ENCODE measurements around the gene MFAP3.
A peak's percentile ranks its signal among the peaks of the same experiment; 100 is the strongest.
"Not testable (repeated sequence)": the region's sequence is repeated elsewhere in the genome, so short reads cannot be mapped to it uniquely, and the experiment has no call there.

The MFAP3 gene

GRCh38 chr5:154038707-154039457 lies at the start of gene MFAP3, which contains the start of gene FAM114A2:
TSS of gene MFAP3 (plus strand) at chr5:154038967. CDS start at chr5:154049723, 10,756 bp downstream.
TSS of gene FAM114A2 (minus strand) at chr5:154038910. CDS start at chr5:154034953, 3,957 bp downstream.
- Mint-ChIP-seq H3K27me3 (no peaks in the 10 kb centered on the region), H3K4me1 (ENCODE audit: low read depth) (peaks cover 34% of the 10 kb centered on the region), H3K27ac (peak within 1 kb of the TSS; percentile 88), H3K4me3 (peak within 1 kb of the TSS; percentile 90), H3K36me3 (ENCODE audit: low read depth) (peaks cover 11% of the 10 kb centered on the region), H3K9me3 (no peaks in the 10 kb centered on the region)
- intact Hi-C loops (cut with micrococcal nuclease): loop anchor here (2.0 kb wide), 1 partner anchor 406 kb away; the partner anchor contains the start of gene SAP30L

DNA sequence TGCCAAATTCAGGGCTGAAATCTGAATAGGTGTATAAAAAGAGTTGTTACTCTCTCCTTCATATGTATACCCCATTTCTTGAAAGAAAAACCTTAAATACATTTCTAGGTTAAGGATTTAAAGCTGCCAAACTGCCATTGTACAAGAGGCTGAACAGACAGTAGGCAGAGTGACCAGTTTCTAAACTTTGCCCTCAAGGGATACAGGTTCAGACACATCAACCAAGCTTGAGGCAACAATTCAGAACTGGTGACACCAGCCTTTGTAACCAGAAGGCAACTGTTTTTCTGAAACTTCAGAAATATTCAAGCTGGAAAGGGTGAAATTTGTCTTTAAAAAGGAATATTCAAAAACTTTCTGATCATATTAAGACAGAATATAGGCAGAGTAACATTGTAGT lies 47.6 kb upstream of the MFAP3 start:
- H3K36me3 Mint-ChIP-seq (ENCODE audit: low read depth): peaks cover 33% of the 10 kb centered on the region

GRCh38 chr5:153998010-153998409 lies 40.8 kb upstream of the MFAP3 start:
- no peak overlapping the region for H3K27ac Mint-ChIP-seq
- intact Hi-C loops (cut with micrococcal nuclease): no loop called here
- H3K27me3 Mint-ChIP-seq: no peaks in the 10 kb centered on the region
- H3K36me3 Mint-ChIP-seq (ENCODE audit: low read depth): peaks cover 68% of the 10 kb centered on the region
- H3K9me3 Mint-ChIP-seq: no peaks in the 10 kb centered on the region
- no peaks in the 10 kb centered on the region for H3K4me1 Mint-ChIP-seq (ENCODE audit: low read depth)
- no peak overlapping the region for H3K4me3 Mint-ChIP-seq

More for the DNA sequence above, 47.6 kb upstream of the MFAP3 start:
- Mint-ChIP-seq H3K9me3 (no peaks in the 10 kb centered on the region), H3K27me3 (no peaks in the 10 kb centered on the region), H3K4me1 (ENCODE audit: low read depth) (no peaks in the 10 kb centered on the region), H3K27ac (no peak overlapping the region), H3K4me3 (no peak overlapping the region)
- intact Hi-C loops (cut with micrococcal nuclease): no loop called here

DNA sequence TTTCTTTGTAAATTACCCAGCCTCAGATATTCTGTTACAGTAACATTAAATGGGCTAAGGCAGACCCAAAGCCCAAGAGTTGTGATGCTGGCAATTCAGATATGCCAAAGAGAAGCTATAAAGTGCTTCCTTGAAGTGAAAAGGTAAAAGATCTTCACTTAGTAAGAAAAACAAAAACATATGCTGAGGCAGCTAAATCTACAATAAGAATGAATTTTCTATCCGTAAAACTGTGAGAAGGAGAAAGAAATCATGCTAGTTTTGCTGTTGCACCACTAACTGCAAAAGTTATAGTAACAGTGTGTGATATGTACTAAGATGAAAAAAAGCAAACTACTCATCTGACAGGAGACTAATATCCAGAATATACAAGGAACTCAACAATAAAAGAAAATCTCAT lies 40.0 kb upstream of the MFAP3 start:
- Mint-ChIP-seq H3K4me3 (no peak overlapping the region), H3K27me3 (no peaks in the 10 kb centered on the region), H3K27ac (no peak overlapping the region), H3K4me1 (ENCODE audit: low read depth) (no peaks in the 10 kb centered on the region), H3K36me3 (ENCODE audit: low read depth) (peaks cover 73% of the 10 kb centered on the region), H3K9me3 (no peaks in the 10 kb centered on the region)
- intact Hi-C loops (cut with micrococcal nuclease): no loop called here

DNA sequence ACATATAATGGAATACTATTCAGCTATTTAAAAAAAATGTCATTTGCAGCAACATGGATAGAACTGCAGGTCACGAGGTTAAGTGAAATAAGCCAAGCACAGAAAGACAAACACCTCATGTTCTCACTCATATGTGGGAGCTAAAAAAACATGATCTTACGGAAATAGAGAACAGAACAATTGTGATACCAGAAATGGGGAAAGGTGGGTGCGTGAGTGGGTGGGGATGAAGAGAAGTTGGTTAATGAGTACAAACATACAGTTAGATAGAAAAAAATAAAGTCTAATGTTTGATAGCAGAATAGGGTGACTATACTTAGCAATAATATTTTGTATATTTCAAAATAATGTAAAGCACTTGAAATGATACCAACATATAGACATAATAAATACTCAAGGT lies 38.8 kb upstream of the MFAP3 start:
- Mint-ChIP-seq H3K27me3 (no peaks in the 10 kb centered on the region), H3K4me3 (no peak overlapping the region), H3K9me3 (no peaks in the 10 kb centered on the region), H3K27ac (no peak overlapping the region), H3K4me1 (ENCODE audit: low read depth) (no peaks in the 10 kb centered on the region), H3K36me3 (ENCODE audit: low read depth) (peaks cover 66% of the 10 kb centered on the region)
- intact Hi-C loops (cut with micrococcal nuclease): no loop called here

DNA sequence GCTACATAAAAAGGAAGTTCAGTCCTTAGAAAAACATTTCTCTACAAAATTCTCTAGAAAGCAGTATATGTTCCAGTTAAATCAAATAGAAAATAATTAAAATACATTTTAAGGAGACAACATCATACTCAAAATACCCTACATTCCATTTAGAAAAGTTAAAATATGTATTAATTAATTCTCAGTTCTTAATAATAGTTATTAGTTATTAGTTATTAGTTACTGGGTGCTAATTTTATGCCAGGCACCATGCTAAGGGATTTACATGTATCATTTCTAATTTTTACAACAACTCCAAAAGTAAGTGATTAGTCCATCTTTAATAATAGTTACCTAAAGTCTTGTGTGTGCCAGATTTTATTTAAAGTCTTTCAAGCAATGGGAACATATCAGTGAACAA lies 38.1 kb upstream of the MFAP3 start:
- no peak overlapping the region for H3K27ac Mint-ChIP-seq
- peaks cover 62% of the 10 kb centered on the region for H3K36me3 Mint-ChIP-seq (ENCODE audit: low read depth)
- no peaks in the 10 kb centered on the region for H3K27me3 Mint-ChIP-seq
- H3K4me1 Mint-ChIP-seq (ENCODE audit: low read depth): no peaks in the 10 kb centered on the region
- no peak overlapping the region for H3K4me3 Mint-ChIP-seq
- H3K9me3 Mint-ChIP-seq: no peaks in the 10 kb centered on the region
- intact Hi-C loops (cut with micrococcal nuclease): no loop called here

DNA sequence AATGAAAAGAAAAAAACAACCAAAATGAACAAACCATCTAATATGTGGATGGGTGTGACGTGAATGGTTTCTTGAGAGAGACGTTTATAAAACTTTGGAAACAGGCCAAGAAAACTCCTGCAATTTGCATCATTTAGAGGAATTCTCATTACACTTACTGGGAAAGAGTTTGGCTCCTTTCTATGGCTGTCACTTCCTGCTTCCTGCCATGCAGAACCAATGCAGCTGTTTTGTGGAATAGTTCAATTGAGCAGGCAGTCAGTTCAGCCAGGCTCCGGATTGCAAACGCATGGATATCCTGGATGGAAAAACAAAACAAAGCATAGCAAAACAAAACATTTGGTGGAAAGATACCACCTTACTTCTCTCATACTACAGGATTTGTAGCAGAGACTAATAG lies 36.7 kb upstream of the MFAP3 start:
- Mint-ChIP-seq H3K27me3 (no peaks in the 10 kb centered on the region), H3K27ac (no peak overlapping the region), H3K4me3 (no peak overlapping the region), H3K9me3 (no peaks in the 10 kb centered on the region), H3K36me3 (ENCODE audit: low read depth) (peaks cover 55% of the 10 kb centered on the region), H3K4me1 (ENCODE audit: low read depth) (no peaks in the 10 kb centered on the region)
- intact Hi-C loops (cut with micrococcal nuclease): no loop called here

- Mint-ChIP-seq H3K36me3 (ENCODE audit: low read depth) (peaks cover 51% of the 10 kb centered on the region), H3K27ac (no peak overlapping the region), H3K27me3 (no peaks in the 10 kb centered on the region), H3K4me3 (no peak overlapping the region), H3K4me1 (ENCODE audit: low read depth) (no peaks in the 10 kb centered on the region), H3K9me3 (no peaks in the 10 kb centered on the region)
- intact Hi-C loops (cut with micrococcal nuclease): no loop called here
Measured at GRCh38 chr5:154002511-154003020, 36.2 kb upstream of the MFAP3 start.

DNA sequence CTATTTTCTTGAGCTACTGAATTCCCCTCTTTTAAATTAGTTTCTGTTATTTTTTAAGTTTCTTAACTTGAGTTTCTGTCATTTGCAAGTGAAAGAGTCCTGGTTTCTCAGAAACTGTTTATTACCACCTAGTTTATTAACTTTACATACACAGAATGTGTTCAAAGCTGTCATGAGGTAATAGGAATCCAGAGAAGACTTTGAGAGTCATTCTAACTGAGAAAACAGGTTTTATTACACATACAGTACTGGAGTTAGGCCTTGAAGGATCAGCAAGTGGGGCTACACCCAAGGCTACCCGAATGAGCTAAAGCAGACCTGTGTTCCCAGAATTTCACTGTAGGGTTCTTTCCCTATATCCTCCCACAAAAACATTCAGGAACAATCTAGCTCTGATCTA lies 33.1 kb upstream of the MFAP3 start:
- no peak overlapping the region for H3K27ac Mint-ChIP-seq

DNA sequence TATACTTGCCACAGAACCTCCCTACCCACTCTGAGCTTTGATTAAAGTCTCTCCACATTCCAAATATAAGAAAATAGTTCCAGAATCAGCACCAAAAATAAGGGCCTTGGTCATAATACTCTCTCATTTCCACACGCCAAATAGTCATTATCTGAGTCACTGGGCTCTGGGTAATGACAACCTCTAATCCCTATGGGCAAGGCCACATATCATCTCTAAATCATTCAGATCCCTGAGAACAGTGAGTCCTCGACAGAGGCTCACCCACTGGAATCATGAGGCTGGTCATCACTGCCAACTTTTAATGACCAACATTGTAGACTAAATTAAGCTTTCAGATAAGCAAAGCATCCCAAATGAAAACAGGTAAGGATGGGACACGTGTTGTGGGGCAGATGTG lies 28.1 kb upstream of the MFAP3 start:
- H3K27me3 Mint-ChIP-seq: no peaks in the 10 kb centered on the region
- no peak overlapping the region for H3K27ac Mint-ChIP-seq
- intact Hi-C loops (cut with micrococcal nuclease): no loop called here
- H3K4me1 Mint-ChIP-seq (ENCODE audit: low read depth): no peaks in the 10 kb centered on the region
- H3K9me3 Mint-ChIP-seq: no peaks in the 10 kb centered on the region
- peaks cover 61% of the 10 kb centered on the region for H3K36me3 Mint-ChIP-seq (ENCODE audit: low read depth)
- no peak overlapping the region for H3K4me3 Mint-ChIP-seq

More for the DNA sequence above, 33.1 kb upstream of the MFAP3 start:
- no peaks in the 10 kb centered on the region for H3K27me3 Mint-ChIP-seq
- H3K9me3 Mint-ChIP-seq: no peaks in the 10 kb centered on the region
- intact Hi-C loops (cut with micrococcal nuclease): no loop called here
- no peak overlapping the region for H3K4me3 Mint-ChIP-seq
- H3K4me1 Mint-ChIP-seq (ENCODE audit: low read depth): no peaks in the 10 kb centered on the region
- peaks cover 48% of the 10 kb centered on the region for H3K36me3 Mint-ChIP-seq (ENCODE audit: low read depth)

DNA sequence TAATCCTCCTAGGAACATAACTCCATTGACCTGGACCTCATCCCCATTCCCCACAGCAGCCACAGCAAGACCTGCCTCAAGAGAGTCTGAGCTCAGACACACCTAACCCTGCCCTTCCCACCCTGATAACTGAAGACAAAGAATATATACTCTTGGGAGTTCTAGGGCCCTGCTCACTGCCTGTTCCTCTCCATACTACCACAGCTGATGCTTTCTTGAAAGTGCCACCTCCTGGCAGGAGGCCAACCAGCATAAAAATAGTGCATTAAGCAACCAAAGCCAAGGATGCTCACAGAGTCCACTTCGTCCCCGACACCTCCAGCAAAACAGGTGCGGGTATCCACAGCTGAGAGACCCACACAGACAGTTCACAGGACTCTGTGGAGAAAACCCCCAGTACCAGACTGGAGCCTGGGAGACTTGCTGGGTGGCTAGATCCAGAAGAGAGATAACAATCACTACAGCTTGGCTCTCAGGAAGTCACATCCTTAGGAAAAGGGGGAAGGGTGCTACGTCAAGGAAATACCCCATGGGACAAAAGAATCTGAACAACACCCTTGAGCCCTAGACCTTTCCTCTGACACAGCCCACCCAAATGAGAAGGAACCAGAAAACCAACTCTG lies 23.6 kb upstream of the MFAP3 start:
- Mint-ChIP-seq H3K27me3 (no peaks in the 10 kb centered on the region), H3K4me3 (no peak overlapping the region), H3K27ac (no peak overlapping the region), H3K9me3 (no peaks in the 10 kb centered on the region), H3K36me3 (ENCODE audit: low read depth) (peaks cover 77% of the 10 kb centered on the region), H3K4me1 (ENCODE audit: low read depth) (no peaks in the 10 kb centered on the region)
- intact Hi-C loops (cut with micrococcal nuclease): no loop called here

DNA sequence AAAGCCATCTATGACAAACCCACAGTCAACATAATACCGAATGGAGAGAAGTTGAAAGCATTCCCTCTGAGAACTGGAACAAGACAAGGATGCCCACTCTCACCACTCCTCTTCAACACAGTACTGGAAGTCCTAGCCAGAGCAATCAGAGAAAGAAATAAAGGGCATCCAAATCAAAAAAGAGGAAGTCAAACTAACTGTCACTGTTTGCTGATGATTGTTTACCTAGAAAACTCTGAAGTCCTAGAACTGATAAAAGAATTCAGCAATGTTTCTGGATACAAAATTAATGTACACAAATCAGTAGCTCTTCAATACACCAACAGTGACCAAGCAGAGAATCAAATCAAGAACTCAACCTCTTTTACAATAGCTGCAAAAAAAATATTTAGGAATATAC lies 19.8 kb upstream of the MFAP3 start:
- H3K27ac Mint-ChIP-seq; H3K4me3 Mint-ChIP-seq; H3K9me3 Mint-ChIP-seq; H3K27me3 Mint-ChIP-seq; H3K4me1 Mint-ChIP-seq (ENCODE audit: low read depth); intact Hi-C loops (cut with micrococcal nuclease): not testable (repeated sequence)
- peaks cover 88% of the 10 kb centered on the region for H3K36me3 Mint-ChIP-seq (ENCODE audit: low read depth)

DNA sequence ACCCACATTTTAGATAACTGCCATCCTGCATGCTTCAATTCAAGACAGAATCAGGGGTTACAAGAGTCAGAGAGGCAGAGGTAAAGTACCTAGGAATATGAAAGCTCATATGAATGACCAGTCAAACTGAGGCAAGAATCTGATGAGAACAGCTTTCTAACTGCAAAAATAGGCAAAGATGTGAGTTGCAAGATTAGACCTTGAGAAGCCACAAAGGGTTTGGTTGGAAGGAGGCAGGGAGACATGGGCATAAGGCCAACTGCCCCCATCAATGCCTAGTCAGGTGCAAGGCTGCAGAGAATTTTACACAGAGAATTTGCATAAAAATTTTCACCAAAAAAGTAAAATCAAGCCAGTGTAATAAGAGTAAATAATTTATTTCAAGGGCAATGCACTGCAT lies 12.8 kb upstream of the MFAP3 start:
- Mint-ChIP-seq H3K27me3 (no peaks in the 10 kb centered on the region), H3K36me3 (ENCODE audit: low read depth) (peaks cover 64% of the 10 kb centered on the region), H3K27ac (no peak overlapping the region), H3K4me1 (ENCODE audit: low read depth) (no peaks in the 10 kb centered on the region), H3K4me3 (no peak overlapping the region), H3K9me3 (no peaks in the 10 kb centered on the region)
- intact Hi-C loops (cut with micrococcal nuclease): no loop called here

- Mint-ChIP-seq H3K4me1 (ENCODE audit: low read depth) (peaks cover 3% of the 10 kb centered on the region), H3K27ac (no peak overlapping the region), H3K27me3 (no peaks in the 10 kb centered on the region), H3K36me3 (ENCODE audit: low read depth) (peaks cover 46% of the 10 kb centered on the region), H3K4me3 (no peak overlapping the region), H3K9me3 (no peaks in the 10 kb centered on the region)
- intact Hi-C loops (cut with micrococcal nuclease): no loop called here
Measured at GRCh38 chr5:154031937-154032489, 6.8 kb upstream of the MFAP3 start.

Data from dendritic cell treated with granulocyte-macrophage colony-stimulating factor and Interleukin-4, amounts not matched to agents 40 ng/mL and 50 ng/mL, for 4 days (primary cell).